Measurements from ENCODE around the gene AP1G1.
"Not testable (repeated sequence)": the region's sequence is repeated elsewhere in the genome, so short reads cannot be mapped to it uniquely, and the experiment has no call there.

Gene AP1G1

GRCh38 chr16:71808593-71809459 lies at the start of gene AP1G1:
AP1G1 (minus strand) TSS chr16:71808834; CDS start chr16:71789479, 19,355 bp downstream.
- DNase-seq = peak; percentile 96

GRCh38 chr16:71855937-71856662 lies 47.5 kb upstream of the AP1G1 start:
- DNase-seq = no peak

GRCh38 chr16:71854369-71854948 lies 45.8 kb upstream of the AP1G1 start:
- no peak for DNase-seq

DNA sequence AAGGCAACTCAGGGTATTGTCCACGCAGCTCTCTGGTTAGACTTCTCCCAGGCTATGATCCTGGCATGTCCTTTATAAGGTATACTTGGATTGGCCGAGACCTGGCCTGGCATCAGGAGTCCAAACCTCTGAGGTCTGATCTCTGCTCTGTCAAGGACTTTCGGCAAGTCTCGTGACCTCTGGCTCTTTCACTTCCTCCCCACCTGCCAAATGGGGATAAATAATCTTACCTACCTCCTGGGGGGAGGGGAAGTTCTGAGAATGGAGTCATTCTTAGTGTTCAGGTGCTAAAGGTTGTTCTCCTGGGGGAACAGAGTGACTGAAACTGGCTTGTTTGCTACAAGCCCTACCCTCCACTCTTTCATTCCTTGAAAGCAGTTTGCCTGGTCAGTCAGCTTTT lies 44.8 kb upstream of the AP1G1 start:
- no peak for DNase-seq

DNA sequence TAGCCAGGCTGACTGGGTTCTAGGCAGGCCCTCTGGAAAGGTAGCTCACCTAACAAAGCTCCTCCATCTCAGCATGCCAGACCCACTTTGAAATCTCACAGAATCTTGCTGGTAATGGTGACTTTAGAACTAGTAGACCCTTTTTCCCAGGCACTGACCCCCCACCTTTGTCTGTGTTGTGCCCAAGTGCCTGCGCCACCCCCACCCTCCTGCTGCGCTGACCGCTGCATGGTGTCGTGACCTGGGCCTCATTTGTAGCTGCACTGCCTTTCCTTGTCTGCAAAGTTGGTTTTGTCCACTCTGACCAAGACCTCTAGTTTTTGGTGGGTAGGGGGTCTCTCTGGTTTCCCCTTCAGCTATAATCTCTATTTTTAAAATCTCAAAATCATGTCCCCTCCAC lies 43.9 kb upstream of the AP1G1 start:
- no peak for DNase-seq

DNA sequence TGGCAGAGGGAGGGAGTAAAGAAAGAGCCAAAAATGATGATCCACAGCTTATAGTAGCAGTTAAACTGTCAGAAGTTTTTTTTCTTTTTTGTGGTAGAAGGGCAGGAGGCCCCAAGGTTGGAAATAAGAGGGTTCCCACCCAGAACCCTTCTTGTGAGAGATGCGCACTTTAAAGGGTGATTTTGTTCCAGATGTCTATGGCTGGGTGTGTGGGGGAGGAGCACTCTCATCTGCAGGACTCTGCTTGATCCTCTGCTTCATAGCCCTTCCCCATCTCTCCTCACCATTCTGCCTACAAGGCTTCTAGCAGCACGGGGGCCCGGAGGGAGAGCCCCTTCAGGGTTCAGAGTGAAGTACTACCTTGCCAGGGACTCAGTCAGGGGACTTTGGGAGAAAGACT lies 43.5 kb upstream of the AP1G1 start:
- no peak for DNase-seq

DNA sequence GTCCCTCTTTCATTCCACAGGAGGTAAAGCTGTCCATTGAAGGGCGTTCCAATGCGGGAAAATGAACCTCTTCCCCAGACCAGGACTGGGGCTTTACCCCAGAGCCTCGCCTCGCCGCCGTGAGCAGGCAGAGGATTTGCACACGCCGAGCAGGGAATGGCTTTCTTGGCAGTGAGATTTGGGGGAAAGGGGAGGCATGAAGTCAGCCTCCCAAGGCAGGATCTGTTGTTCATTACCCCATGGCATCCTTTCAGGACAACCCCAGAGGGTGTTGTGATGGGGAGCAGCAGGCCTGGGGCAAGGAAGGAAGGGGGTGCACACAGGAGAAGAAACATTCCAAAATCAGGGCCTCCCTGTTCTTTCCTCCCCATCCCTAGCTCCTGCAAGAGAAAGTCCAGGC lies 43.1 kb upstream of the AP1G1 start:
- no peak for DNase-seq

- DNase-seq = no peak
Measured at GRCh38 chr16:71848622-71849021, 40.0 kb upstream of the AP1G1 start.

DNA sequence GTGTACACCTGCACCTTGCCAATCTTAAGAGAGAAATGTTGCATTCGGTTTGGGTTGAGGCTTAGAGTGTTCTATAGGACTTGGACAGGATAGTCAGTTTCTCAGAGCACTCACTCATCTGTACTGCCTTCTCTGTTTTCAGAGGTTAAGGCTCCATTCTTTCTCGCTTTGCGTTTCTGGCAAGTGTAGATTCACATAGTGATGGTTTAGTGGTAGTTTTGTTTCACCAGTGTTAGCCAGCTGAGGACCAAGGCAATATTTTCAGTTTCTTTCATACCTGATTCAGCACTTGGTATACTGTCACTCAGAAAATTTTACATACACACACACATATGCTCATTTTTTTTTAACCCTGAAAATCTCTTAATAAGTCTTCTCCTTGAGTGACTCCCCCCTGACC lies 38.5 kb upstream of the AP1G1 start:
- no peak for DNase-seq

- DNase-seq = no peak
Measured at GRCh38 chr16:71846431-71846830, 37.8 kb upstream of the AP1G1 start.

DNA sequence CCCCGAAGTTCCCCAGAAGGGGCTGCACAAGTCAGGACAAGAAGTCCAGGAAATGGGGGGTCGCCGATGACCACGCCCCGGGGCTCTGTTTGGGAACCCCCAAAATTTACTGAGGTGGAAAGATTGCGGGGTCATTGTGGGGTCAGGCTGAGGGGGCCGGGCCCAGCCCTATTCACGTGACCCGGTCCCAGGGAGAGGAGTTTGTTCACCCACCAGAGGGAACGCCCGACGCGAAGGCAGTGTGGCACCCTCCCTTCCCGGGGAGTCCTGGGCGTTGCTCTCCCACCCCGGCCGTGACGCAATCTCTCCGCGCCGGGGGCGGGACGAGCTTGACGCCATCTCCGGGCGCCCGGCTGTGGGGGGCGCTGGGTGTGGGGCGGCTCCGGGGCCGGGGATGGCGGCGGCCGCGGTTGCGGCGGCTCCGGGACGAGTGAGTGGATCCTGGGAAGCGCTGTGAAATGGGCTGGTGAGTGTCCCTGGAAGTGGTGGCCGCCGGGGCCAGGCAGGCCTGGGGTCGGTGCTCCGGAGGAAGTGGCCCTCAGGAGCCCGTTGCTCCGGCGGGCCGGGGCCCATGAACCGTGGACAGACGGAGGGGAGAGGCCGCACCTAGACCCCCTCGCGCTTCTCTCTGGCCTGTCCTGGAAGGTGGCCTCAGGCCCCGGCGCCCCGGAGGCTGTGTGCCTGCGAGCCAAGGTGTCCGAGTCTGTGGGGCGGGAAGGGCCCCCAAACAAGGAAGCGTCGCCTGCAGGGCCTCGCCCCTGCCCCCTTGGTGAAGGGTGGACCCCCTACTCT lies 37.2 kb upstream of the AP1G1 start, which contains the start of gene ATXN1L:
ATXN1L (plus strand) TSS at position 338 of the 792 bp plus-strand sequence. CDS start 3,765 bp downstream, outside the sequence.
- DNase-seq = peak; percentile 78

GRCh38 chr16:71843572-71843971 lies 34.9 kb upstream of the AP1G1 start:
- no peak for DNase-seq

DNA sequence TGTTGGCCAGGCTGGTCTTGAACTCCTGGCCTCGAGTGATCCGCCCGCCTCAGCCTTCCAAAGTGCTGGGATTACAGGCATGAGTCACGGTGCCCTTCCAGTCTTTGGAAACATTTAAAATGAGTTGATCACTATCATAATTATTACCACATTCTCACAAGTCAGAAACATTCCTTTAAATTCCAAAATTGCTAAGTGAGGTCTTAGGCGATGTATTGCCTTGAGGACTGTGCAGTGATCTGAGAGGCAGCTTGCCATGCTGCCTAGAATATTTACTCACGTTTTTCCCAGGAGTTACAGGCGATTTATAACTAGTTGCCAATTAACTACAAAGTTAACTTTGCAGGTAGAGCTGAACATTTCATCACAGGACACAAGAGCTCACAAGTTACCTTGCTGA lies 31.4 kb upstream of the AP1G1 start:
- no peak for DNase-seq

DNA sequence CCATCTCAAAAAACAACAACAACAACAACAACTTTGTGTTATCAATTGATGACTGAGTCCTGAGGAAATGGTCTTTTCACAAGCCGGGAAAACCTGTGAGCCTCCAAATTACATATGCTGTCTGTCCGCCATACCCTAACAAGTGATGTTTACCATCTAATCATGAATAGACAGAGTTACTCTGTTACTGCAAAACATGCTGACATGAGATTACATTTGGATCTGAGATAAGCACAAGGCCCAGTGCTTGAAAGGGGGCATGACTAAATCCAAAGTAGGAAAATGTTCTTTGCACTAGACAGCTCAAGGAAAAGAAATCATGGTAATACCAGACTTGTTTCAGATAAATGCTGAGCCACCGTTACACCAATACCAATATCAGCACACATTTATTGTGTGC lies 28.5 kb upstream of the AP1G1 start:
- no peak for DNase-seq

DNA sequence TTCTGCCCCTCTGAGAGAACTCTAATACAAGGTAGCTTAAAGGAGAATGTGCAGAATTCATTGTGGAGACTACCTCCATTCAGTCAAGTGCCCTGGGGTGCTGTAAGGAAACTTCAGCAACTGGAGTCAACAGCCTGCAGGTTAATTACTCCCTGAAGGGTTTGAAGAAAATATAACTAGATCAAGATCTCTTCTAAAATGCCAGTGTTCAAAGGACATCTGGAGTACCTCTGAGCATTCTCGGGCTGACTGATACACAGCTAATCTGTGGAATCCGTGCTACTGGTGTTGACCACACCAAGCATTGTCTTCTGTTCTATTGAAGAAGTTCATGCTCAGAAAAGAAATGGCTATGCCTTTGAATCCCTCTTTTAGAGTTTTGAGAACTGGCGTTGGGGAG lies 25.7 kb upstream of the AP1G1 start:
- no peak for DNase-seq

GRCh38 chr16:71832112-71832511 lies 23.5 kb upstream of the AP1G1 start:
- DNase-seq = not testable (repeated sequence)

GRCh38 chr16:71831698-71832097 lies 23.1 kb upstream of the AP1G1 start:
- DNase-seq = not testable (repeated sequence)

DNA sequence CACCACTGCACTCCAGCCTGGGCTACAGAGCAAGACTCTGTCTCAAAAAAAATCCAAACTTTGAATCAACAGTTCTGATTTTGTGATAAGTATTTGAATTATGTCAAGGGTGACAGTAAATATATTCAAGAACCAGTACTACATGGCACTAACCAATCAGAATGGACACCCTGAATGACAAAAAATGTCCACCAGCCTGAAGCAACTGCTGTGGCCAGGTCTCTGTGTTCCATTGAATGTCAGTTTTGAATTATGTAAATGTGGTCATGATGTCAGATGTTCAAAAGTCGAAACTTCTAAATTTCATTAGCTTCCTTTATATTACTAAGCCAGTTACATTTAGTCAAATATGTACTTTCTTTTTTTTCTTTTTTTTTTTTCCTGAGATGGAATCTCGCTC lies 21.7 kb upstream of the AP1G1 start:
- DNase-seq = no peak

GRCh38 chr16:71826533-71827017 lies 17.9 kb upstream of the AP1G1 start:
- DNase-seq = no peak

- DNase-seq = not testable (repeated sequence)
Measured at GRCh38 chr16:71817155-71817500, 8.5 kb upstream of the AP1G1 start.

DNA sequence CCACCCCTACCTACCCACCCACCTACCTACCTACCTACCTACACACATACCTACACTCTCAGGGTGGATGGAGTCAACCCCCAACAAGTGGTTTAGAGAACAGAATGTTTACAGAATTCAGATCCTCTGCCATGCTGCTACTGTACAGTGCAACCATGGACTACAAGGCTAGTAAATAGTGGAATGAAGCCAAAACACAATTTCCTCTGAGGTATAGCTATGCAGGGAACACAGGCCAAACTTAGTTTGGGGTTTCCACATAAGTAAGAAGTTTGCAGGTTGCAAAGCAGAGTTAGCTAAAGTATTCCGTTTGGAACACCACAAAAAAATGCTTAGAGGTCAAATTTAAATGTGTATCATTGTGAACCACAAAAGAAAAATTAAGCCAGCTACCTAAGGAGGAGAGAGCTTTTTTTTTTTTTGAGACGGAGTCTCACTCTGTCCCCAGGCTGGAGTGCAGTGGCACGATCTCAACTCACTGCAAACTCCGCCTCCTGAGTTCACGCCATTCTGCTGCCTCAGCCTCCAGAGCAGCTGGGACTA lies 2.7 kb upstream of the AP1G1 start:
- DNase-seq = no peak

DNA sequence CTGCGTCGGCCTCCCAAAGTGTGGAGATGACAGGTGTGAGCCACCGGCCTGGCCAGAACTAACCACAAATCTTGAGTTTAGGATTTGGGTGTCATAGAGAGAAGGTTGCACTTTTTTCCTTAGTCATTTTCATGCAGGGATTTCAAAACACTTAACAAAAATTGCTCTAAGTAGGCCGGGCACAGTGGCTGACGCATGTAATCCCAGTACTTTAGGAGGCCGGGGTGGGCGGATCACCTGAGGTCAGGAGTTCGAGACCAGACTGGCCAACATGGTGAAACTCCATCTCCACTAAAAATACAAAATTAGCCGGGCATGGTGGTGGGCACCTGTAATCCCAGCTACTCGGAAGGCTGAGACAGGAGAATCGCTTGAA lies 1.5 kb upstream of the AP1G1 start:
- DNase-seq = not testable (repeated sequence)
